Right renal cortex interstitium (tissue), 3 donors: ENCODE results near the gene LRRK1. TPM values are rescaled to one million over a fixed set of nuclear protein-coding genes. Genes with fewer than 3 reads are reported as not detected.

Source experiments
- DNase-seq, 3 donors: peaks; one replicate each; pipeline ENCODE4 v3.0.0-alpha.2; 2013; ENCODE audit warnings: low read depth in 3 of 3, low spot score in 2 of 3
- polyA plus RNA-seq, 3 donors: library from polyadenylated mRNA; unstranded; fragments of 120-200 nt; gene quantifications; one replicate each; pipeline ENCODE4 v1.2.1, GENCODE V29; 2013; ENCODE audit not compliant: insufficient read length in 3 of 3

LRRK1 gene
- polyA plus RNA-seq, 3 donors, result 1.7 to 3.6 (median 3.1) TPM

GRCh38 chr15:100966997-100967396, 47.8 kb downstream of the LRRK1 start:
- DNase-seq, result no peak

GRCh38 chr15:100968050-100968966, 49.2 kb downstream of the LRRK1 start:
- DNase-seq, result no peak

- no peak for DNase-seq
Measured at GRCh38 chr15:100972975-100973350, 53.8 kb downstream of the LRRK1 start.

GRCh38 chr15:100973351-100974111, 54.4 kb downstream of the LRRK1 start:
- DNase-seq, result no peak

GRCh38 chr15:100975043-100975442, 55.9 kb downstream of the LRRK1 start:
- DNase-seq, result no peak

- DNase-seq, result no peak
Measured at GRCh38 chr15:100980410-100981046, 61.4 kb downstream of the LRRK1 start.

GRCh38 chr15:100981086-100981485, 61.9 kb downstream of the LRRK1 start:
- no peak for DNase-seq

- DNase-seq, result no peak
Measured at GRCh38 chr15:100983221-100983620, 64.1 kb downstream of the LRRK1 start.

- no peak for DNase-seq
Measured at GRCh38 chr15:100985401-100985800, 66.2 kb downstream of the LRRK1 start.

- no peak for DNase-seq
Measured at GRCh38 chr15:100986158-100986896, 67.2 kb downstream of the LRRK1 start.

GRCh38 chr15:100987143-100987542, 68.0 kb downstream of the LRRK1 start:
- no peak for DNase-seq

GRCh38 chr15:100988297-100988696, 69.1 kb downstream of the LRRK1 start:
- DNase-seq, result no peak

GRCh38 chr15:100988857-100989256, 69.7 kb downstream of the LRRK1 start:
- no peak for DNase-seq

GRCh38 chr15:100994597-100995446, 75.7 kb downstream of the LRRK1 start:
- DNase-seq, result no peak

- no peak for DNase-seq
Measured at GRCh38 chr15:100995471-100996430, 76.6 kb downstream of the LRRK1 start.

- DNase-seq, result no peak
Measured at GRCh38 chr15:100997442-100997841, 78.3 kb downstream of the LRRK1 start.

GRCh38 chr15:100998630-100999029, 79.5 kb downstream of the LRRK1 start:
- no peak for DNase-seq

- no peak for DNase-seq
Measured at GRCh38 chr15:100999369-100999768, 80.2 kb downstream of the LRRK1 start.

GRCh38 chr15:101000271-101000681, 81.1 kb downstream of the LRRK1 start:
- DNase-seq, result no peak
